Panc1 (cell line): ENCODE results near the gene FES. TPM values are rescaled to one million over a fixed set of nuclear protein-coding genes. Genes with fewer than 3 reads are reported as not detected.
A peak's percentile ranks its signal among the peaks of the same experiment; 100 is the strongest.

ENCODE experiments used
- ATAC-seq: fragments of 200-7000 bp; cut with Tn5 transposase; 2 replicates; pipeline ENCODE4 v1.9.1; 2020; ENCODE audit warnings: mild to moderate bottlenecking, moderate library complexity
- BruUV-seq: library from RNA; stranded (reverse); fragments of 400-500 nt; replicated peaks from 2 replicates; lab custom pipeline; 2021; lab: Mats Ljungman, UMichigan
- CTCF ChIA-PET: fragments of 300-600 bp; sonication (Branson Sonifier 250); formaldehyde crosslinking; loops from one replicate; lab custom pipeline; 2022; ENCODE audit warnings: antibody characterized with exemption; lab: Charles Lee
- POLR2A ChIA-PET: fragments of 300-600 bp; sonication (Branson Sonifier 250); formaldehyde crosslinking; loops from one replicate; lab custom pipeline; 2022; ENCODE audit warnings: antibody characterized with exemption; lab: Charles Lee
- DNase-seq: peaks from one replicate; pipeline ENCODE4 v3.0.0-alpha.2; 2010; ENCODE audit warnings: low read depth, low spot score
- H3K27ac ChIP-seq: 2 replicates; pipeline ENCODE4 v1.5.1; 2011; ENCODE audit warnings: mild to moderate bottlenecking, low read length, inconsistent platforms
- H3K27me3 ChIP-seq: fragments of 200-500 bp; sonication (Bioruptor generic); 2 replicates; pipeline ENCODE4 v1.6.0; 2014; ENCODE audit warnings: low read length, inconsistent platforms; ENCODE audit not compliant: control insufficient read depth, insufficient read depth
- H3K36me3 ChIP-seq: fragments of 200-500 bp; sonication (Bioruptor generic); 2 replicates; pipeline ENCODE4 v1.5.1; 2014; ENCODE audit warnings: inconsistent platforms, mild to moderate bottlenecking, low read length, moderate library complexity; ENCODE audit not compliant: control insufficient read depth, insufficient read depth
- H3K4me1 ChIP-seq: 2 replicates; pipeline ENCODE4 v1.5.1; 2011; ENCODE audit warnings: inconsistent platforms, mild to moderate bottlenecking, low read length, moderate library complexity; ENCODE audit not compliant: control insufficient read depth, insufficient read depth
- H3K4me3 ChIP-seq, 2 experiments: 2 replicates each; pipeline ENCODE4 v1.5.1; 2011 to 2012; ENCODE audit warnings: low read depth in 2 of 2, low read length in 2 of 2, mild to moderate bottlenecking in 2 of 2, inconsistent platforms in 1 of 2, moderate library complexity in 1 of 2
- H3K9me3 ChIP-seq: fragments of 200-500 bp; sonication (Bioruptor generic); 2 replicates; pipeline ENCODE4 v1.5.1; 2014; ENCODE audit warnings: low read depth, mild to moderate bottlenecking, inconsistent platforms, low read length, moderate library complexity; ENCODE audit not compliant: control insufficient read depth, insufficient read depth
- CTCF ChIP-seq: fragments of 450-650 bp; IDR thresholded peaks from 2 replicates; pipeline ENCODE4 v1.5.1; 2017; ENCODE audit warnings: mild to moderate bottlenecking
- POLR2AphosphoS5 ChIP-seq: IDR thresholded peaks from 2 replicates; pipeline ENCODE4 v1.6.1; 2012; ENCODE audit warnings: mild to moderate bottlenecking, low read depth, low read length, moderate library complexity
- REST ChIP-seq, 2 experiments: IDR thresholded peaks; 2 replicates each; pipeline ENCODE4 v1.6.1; 2011 to 2012; ENCODE audit warnings: low read depth in 2 of 2, control low read depth in 1 of 2, low read length in 1 of 2, mild to moderate bottlenecking in 1 of 2, moderate library complexity in 1 of 2; ENCODE audit not compliant: insufficient read depth in 1 of 2
- SIN3A ChIP-seq: IDR thresholded peaks from 2 replicates; pipeline ENCODE4 v1.6.1; 2012; ENCODE audit warnings: low read depth, mild to moderate bottlenecking, low read length, moderate library complexity, borderline replicate concordance; ENCODE audit not compliant: insufficient read depth
- TCF7L2 ChIP-seq: IDR thresholded peaks from 2 replicates; pipeline ENCODE4 v1.6.1; 2011; ENCODE audit warnings: mild to moderate bottlenecking, low read depth, low read length, inconsistent platforms
- in situ Hi-C: cut with HindIII; loops from 2 replicates; pipeline ENCODE4 v1.10.0; 2016; ENCODE audit warnings: low sequenced_read_pairs, low pct_unique_long_range_greater_than_20kb
- intact Hi-C: fragments of 100-400 bp; cut with micrococcal nuclease; formaldehyde crosslinking; loops from one replicate; pipeline ENCODE4 v1.10.0; 2022; ENCODE audit not compliant: unreplicated experiment
- total RNA-seq: library from RNA; stranded (reverse); gene quantifications from one replicate; pipeline ENCODE4 v1.2.1, GENCODE V29; 2021; ENCODE audit not compliant: unreplicated experiment

The FES gene
- total RNA-seq, 1 experiment from 2014 or later: 0.64 TPM

GRCh38 chr15:90869140-90869541 is 15.2 kb upstream of the FES start:
- DNase-seq (no peak), ATAC-seq (no peak)
- peaks cover 67% of the 10 kb centered on the region for H3K4me1 ChIP-seq
- TF ChIP-seq POLR2AphosphoS5 (no peak), TCF7L2 (no peak), CTCF (no peak), REST (IDR thresholded peaks at IDR 0.05; ENCODE audit: insufficient read depth in 1 of 2, low read depth in 2 of 2, low read length in 1 of 2) (no peak), SIN3A (no peak)
- in situ Hi-C loops: no loop called here
- no peak overlapping the region for H3K4me3 ChIP-seq
- peak overlapping the region; percentile 95 for H3K27ac ChIP-seq
- BruUV-seq: no TSS peak
- intact Hi-C loops: no loop called here
- no peaks in the 10 kb centered on the region for H3K36me3 ChIP-seq
- CTCF ChIA-PET: no interaction called here
- no peaks in the 10 kb centered on the region for H3K27me3 ChIP-seq
- POLR2A ChIA-PET: interaction anchor here (0.6 kb wide), 2 partner anchors 66 to 296 kb away, joined by 3 to 4 read pairs; no protein-coding TSS in a partner anchor
- H3K9me3 ChIP-seq: no peaks in the 10 kb centered on the region

GRCh38 chr15:90869601-90870353 is 14.5 kb upstream of the FES start:
- no peak for DNase-seq
- intact Hi-C loops: no loop called here
- peak; percentile 61 for ATAC-seq
- Histone ChIP-seq H3K4me3 (no peak overlapping the region), H3K27ac (peak overlapping the region; percentile 95), H3K36me3 (no peaks in the 10 kb centered on the region), H3K9me3 (no peaks in the 10 kb centered on the region), H3K27me3 (no peaks in the 10 kb centered on the region), H3K4me1 (peaks cover 73% of the 10 kb centered on the region)
- no TSS peak for BruUV-seq
- TF ChIP-seq POLR2AphosphoS5: no peak
- no peak for TF ChIP-seq REST (IDR thresholded peaks at IDR 0.05; ENCODE audit: insufficient read depth in 1 of 2, low read depth in 2 of 2, low read length in 1 of 2)
- TF ChIP-seq CTCF: no peak
- in situ Hi-C loops: no loop called here
- ChIA-PET CTCF (no interaction called here), POLR2A (interaction anchor here (0.6 kb wide), 2 partner anchors 66 to 296 kb away, joined by 3 to 4 read pairs; no protein-coding TSS in a partner anchor)
